ENCODE results near the gene PPFIA4. TPM values are rescaled to one million over a fixed set of nuclear protein-coding genes. Genes with fewer than 3 reads are reported as not detected.

The PPFIA4 gene
- total and polyA plus RNA-seq, 8 donors = 0.29 to 2.2 (median 0.89) TPM; not detected in 1

- H3K27me3 ChIP-seq = peaks cover 0 to 21% (median 0%) of the 10 kb centered on the region in 3 donors
- no peak for DNase-seq
- H3K27ac ChIP-seq = no peak overlapping the region
- H3K9me3 ChIP-seq = no peaks in the 10 kb centered on the region
- H3K4me3 ChIP-seq = no peak overlapping the region
- TF ChIP-seq POLR2A (IDR thresholded peaks at IDR 0.05) = no peak
- TF ChIP-seq, protein P1, sequence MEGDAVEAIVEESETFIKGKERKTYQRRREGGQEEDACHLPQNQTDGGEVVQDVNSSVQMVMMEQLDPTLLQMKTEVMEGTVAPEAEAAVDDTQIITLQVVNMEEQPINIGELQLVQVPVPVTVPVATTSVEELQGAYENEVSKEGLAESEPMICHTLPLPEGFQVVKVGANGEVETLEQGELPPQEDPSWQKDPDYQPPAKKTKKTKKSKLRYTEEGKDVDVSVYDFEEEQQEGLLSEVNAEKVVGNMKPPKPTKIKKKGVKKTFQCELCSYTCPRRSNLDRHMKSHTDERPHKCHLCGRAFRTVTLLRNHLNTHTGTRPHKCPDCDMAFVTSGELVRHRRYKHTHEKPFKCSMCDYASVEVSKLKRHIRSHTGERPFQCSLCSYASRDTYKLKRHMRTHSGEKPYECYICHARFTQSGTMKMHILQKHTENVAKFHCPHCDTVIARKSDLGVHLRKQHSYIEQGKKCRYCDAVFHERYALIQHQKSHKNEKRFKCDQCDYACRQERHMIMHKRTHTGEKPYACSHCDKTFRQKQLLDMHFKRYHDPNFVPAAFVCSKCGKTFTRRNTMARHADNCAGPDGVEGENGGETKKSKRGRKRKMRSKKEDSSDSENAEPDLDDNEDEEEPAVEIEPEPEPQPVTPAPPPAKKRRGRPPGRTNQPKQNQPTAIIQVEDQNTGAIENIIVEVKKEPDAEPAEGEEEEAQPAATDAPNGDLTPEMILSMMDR (IDR thresholded peaks at IDR 0.05) = no peak
- TF ChIP-seq POLR2AphosphoS5 (IDR thresholded peaks at IDR 0.05) = no peak
- no peak for TF ChIP-seq EP300 (IDR thresholded peaks at IDR 0.05)
- intact Hi-C loops (cut with DNase I; ENCODE audit: low total_unique reads) = no loop called here
- peaks cover 0 to 4% (median 0%) of the 10 kb centered on the region in 4 donors for H3K4me1 ChIP-seq
- 83 to 93% (median 87%) methylated on average over 7 of the region's 7 CpGs for WGBS, 5 donors
- H3K36me3 ChIP-seq = no peaks in the 10 kb centered on the region
Measured at GRCh38 chr1:203056012-203056411, 29.7 kb downstream of the PPFIA4 start.

DNA sequence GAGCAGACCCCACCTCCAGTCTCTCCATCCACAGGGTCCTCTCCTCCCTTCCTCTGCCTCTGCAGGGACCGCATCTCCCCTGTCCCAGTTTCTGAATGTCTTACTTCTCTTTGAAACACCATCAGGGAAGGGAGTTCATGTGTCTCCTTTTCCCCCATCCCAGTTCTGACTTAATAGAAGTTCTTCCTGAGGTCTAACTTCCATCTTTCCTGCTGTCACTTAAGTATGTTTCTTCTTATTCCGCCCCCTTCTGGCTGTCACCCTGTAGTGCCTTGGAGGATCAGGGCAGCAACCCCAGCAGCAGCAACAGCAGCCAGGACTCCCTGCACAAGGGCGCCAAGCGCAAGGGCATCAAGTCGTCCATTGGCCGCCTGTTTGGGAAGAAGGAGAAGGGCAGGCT, 30.2 kb downstream of the PPFIA4 start:
- Histone ChIP-seq H3K36me3 (no peaks in the 10 kb centered on the region), H3K4me1 (peaks cover 0 to 4% (median 0%) of the 10 kb centered on the region in 4 donors), H3K4me3 (no peak overlapping the region), H3K9me3 (no peaks in the 10 kb centered on the region), H3K27me3 (peaks cover 0 to 21% (median 0%) of the 10 kb centered on the region in 3 donors), H3K27ac (no peak overlapping the region)
- WGBS, 5 donors = 89 to 100% (median 91%) methylated on average over 3 to 6 of the region's 6 CpGs
- TF ChIP-seq POLR2A (IDR thresholded peaks at IDR 0.05) (no peak), POLR2AphosphoS5 (IDR thresholded peaks at IDR 0.05) (no peak), EP300 (IDR thresholded peaks at IDR 0.05) (no peak)
- TF ChIP-seq, protein P1 (IDR thresholded peaks at IDR 0.05) = no peak
- DNase-seq = no peak
- intact Hi-C loops (cut with DNase I; ENCODE audit: low total_unique reads) = no loop called here

- intact Hi-C loops (cut with DNase I; ENCODE audit: low total_unique reads) = no loop called here
- Histone ChIP-seq H3K4me3 (no peak overlapping the region), H3K27me3 (peaks cover 0 to 12% (median 0%) of the 10 kb centered on the region in 3 donors), H3K36me3 (no peaks in the 10 kb centered on the region), H3K9me3 (no peaks in the 10 kb centered on the region), H3K4me1 (peaks cover 0 to 4% (median 0%) of the 10 kb centered on the region in 4 donors), H3K27ac (no peak overlapping the region)
- TF ChIP-seq EP300 (IDR thresholded peaks at IDR 0.05) (no peak), POLR2AphosphoS5 (IDR thresholded peaks at IDR 0.05) (no peak), POLR2A (IDR thresholded peaks at IDR 0.05) (no peak)
- peak in 1 of 2 donors; percentile 64 for DNase-seq
- 47 to 52% (median 50%) methylated on average over 9 to 10 of the region's 10 CpGs for WGBS, 5 donors
Measured at GRCh38 chr1:203057911-203058675, 31.8 kb downstream of the PPFIA4 start.

DNA sequence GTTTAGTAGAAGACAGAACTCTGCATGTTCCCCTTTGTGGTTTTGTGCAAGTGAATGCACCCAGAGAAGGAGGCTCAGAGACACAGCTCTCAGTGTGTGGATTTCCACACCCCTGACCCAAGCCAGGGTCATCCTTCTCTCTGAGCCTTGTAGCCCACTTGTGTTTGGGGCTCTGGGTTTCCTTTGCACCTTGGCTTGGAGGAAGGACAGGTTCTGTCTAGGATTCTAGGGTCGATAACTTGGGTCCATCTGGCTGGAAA, 32.3 kb downstream of the PPFIA4 start:
- Histone ChIP-seq H3K9me3 (no peaks in the 10 kb centered on the region), H3K4me3 (no peak overlapping the region), H3K27ac (no peak overlapping the region), H3K36me3 (no peaks in the 10 kb centered on the region), H3K4me1 (peaks cover 0 to 4% (median 0%) of the 10 kb centered on the region in 4 donors), H3K27me3 (peaks cover 0 to 8% (median 0%) of the 10 kb centered on the region in 3 donors)
- TF ChIP-seq POLR2AphosphoS5 (IDR thresholded peaks at IDR 0.05) = no peak
- TF ChIP-seq POLR2A (IDR thresholded peaks at IDR 0.05) = no peak
- TF ChIP-seq EP300 (IDR thresholded peaks at IDR 0.05) = no peak
- TF ChIP-seq, protein P1 (IDR thresholded peaks at IDR 0.05) = no peak
- 33 to 85% (median 69%) methylated on average over 1 of the region's 1 CpG for WGBS, 5 donors
- intact Hi-C loops (cut with DNase I; ENCODE audit: low total_unique reads) = no loop called here
- no peak for DNase-seq

- Histone ChIP-seq H3K36me3 (no peaks in the 10 kb centered on the region), H3K27ac (no peak overlapping the region), H3K4me1 (peaks cover 0 to 4% (median 0%) of the 10 kb centered on the region in 4 donors), H3K4me3 (no peak overlapping the region), H3K9me3 (no peaks in the 10 kb centered on the region), H3K27me3 (peaks cover 0 to 4% (median 0%) of the 10 kb centered on the region in 3 donors)
- intact Hi-C loops (cut with DNase I; ENCODE audit: low total_unique reads) = no loop called here
- 66 to 79% (median 72%) methylated on average over 2 of the region's 2 CpGs for WGBS, 5 donors
- TF ChIP-seq EP300 (IDR thresholded peaks at IDR 0.05) = no peak
- no peak for DNase-seq
Measured at GRCh38 chr1:203059485-203059884, 33.2 kb downstream of the PPFIA4 start.
